ENCODE data around the gene BICD2.
"Not testable (repeated sequence)": the region's sequence is repeated elsewhere in the genome, so short reads cannot be mapped to it uniquely, and the experiment has no call there.

Gene BICD2

DNA sequence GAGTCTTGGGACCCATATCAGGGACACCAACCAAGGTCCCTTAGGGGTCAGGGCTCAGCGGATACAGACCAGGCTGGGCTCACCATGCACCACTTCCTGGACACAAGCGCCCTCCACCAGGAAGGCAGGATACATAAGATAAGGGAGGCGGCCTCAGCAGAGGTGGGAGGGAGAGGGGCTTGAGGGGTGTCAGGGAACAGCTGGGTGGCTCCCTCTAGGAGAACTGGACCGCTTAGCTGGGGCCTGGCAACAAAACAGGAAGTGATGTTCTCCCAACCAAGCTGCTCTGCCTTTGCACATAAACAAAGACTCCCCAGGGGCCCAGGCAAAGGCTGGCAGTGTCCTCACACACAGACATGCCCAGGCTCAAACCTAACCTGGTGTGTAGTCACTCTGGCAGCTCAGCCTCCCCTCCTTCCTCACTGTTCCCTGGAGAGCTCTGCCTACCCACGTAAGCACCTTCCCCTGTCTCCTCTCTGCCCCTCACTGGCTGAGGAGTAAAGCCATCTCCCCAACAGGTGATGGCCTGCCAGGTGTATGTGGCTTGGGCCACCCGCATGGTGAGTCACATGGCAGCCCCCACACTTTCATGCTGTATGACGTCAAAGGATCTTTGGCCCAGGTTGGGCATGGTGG, 5.8 kb upstream of the BICD2 start:
- no peak for DNase-seq (ENCODE audit: low spot score)

DNA sequence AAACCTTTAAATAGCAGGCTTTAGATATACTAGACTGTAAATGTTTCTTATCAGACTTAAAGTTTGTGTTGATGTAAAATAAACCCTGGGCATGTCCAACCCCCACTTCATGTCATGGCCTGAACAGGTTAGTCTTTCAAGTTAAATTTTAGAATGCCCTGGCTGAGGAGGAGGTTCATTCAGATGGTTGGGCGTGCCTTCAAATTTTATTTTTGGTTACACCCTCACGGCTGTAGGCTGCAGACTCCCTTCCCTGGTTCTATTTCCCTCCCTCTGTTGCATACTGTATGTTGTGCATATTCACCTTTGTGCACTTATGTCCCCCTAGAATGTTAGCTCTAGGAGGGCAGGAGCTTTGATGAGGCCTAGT, 5.3 kb upstream of the BICD2 start:
- no peak for DNase-seq (ENCODE audit: low spot score)

DNA sequence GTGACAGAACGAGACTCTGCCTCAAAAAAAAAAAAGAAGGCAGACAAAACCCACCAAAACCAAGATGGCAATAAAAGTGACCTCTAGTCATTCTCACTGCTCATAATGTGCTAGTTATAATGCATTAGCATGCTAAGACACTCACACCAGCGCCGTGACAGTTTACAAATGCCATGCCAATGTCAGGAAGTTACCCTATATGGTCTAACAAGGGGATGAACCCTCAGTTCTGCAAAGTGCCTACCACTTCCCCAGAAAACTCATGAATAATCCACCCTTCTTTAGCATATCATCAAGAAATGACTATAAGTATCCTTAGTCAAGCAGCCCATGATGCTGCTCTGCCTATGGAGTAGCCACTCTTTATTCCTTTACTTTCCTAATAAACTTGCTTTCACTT, 4.7 kb upstream of the BICD2 start:
- no peak for DNase-seq (ENCODE audit: low spot score)

DNA sequence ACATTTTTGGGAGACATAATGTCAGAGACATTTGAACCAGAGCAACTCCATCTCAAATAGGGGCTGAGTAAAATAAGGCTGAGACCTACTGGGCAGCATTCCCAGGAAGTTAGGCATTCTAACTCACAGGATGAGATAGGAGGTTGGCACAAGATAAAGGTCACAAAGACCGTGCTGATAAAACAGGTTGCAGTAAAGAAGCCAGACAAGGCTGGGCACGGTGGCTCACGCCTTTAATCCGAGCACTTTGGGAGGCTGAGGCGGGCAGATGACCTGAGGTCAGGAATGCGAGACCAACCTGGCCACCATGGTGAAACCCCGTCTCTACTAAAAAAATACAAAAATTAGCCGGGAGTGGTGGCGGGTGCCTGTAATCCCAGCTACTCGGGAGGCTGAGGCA, 4.2 kb upstream of the BICD2 start:
- DNase-seq (ENCODE audit: low spot score) = not testable (repeated sequence)

DNA sequence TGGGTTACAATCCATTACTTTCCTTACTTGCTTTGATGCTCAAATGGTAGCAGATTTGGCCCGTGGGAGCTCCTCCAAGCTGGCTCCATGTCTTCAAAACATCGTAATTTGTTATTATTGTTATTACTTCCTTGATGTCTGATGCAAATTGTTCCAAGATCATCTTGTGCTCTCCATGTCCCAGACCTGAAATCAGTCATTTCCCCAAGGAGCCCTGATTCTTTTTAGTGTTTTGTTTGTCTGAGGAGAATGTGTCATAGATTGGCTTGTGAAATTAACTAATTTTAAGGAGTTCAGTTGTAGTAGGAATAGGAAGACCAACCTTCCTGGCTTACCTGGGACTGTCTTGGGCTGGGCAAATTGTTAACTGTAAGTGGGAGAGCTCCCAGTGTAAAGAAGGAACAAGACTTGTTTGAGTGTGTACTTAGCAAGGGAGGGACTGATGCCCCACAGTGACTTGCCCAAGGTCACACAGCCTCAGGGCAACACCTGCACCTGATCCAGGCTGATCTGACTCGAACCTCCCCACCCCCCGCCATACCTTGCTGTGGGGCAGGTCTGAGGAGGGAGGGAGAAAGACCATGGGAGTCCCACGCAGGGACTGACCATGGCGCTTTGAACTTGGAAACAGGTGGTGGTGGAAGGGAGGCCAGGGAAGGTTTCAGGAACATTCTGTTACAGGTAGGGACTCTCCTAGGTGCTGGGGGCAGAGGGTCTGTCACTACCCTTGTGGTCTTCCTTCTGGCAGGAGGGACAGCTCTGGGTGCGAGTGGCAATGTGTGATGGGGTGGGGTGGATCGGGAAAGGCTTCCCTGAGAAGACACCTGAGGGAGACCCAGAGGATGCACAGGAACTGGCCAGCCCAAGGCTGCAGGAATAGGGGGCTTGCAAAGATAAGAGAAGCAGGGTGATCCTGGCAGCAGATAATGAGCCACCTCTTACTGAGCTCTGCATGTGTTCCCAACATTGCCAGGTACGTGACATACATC, 2.7 kb upstream of the BICD2 start:
- no peak for DNase-seq (ENCODE audit: low spot score)

GRCh38 chr9:92764988-92765936, 629 bp upstream of the BICD2 start:
- DNase-seq (ENCODE audit: low spot score) = peak; percentile 98

DNA sequence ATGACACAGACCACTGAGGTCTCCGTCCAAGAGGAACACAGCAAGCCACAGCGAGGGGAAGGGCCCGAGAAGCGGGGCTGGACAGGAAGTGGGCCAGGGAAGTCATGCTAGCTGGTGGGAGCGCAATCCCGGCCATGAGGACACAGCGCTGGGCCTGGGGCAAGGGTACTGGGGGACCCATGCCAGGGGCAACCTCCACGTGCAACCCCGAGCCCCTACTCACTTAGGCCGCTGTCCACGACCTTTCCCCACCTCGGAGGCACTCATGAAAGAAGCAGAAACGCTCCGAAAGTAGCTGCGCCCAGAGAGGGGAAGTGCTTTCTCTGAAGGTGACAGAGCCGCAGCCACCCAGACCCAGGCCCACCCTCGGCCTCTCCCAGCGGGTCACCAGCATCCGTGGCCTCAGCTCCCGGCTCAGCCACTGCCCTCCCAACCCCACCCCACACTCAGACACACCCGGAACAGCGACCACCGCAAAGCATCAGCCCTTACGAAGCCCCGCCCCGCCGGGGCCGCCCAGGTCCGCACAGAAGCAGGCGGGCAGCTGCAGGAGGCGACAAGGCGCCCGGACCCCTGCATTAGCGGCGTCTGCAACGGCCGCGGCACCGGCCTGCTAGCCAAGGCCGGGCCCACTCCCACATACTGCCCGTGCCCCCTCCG, 782 bp downstream of the BICD2 start:
- DNase-seq (ENCODE audit: low spot score) = no peak

GRCh38 chr9:92762781-92763708, 1.6 kb downstream of the BICD2 start:
- DNase-seq (ENCODE audit: low spot score) = no peak

GRCh38 chr9:92762196-92762595, 2.4 kb downstream of the BICD2 start:
- no peak for DNase-seq (ENCODE audit: low spot score)

DNA sequence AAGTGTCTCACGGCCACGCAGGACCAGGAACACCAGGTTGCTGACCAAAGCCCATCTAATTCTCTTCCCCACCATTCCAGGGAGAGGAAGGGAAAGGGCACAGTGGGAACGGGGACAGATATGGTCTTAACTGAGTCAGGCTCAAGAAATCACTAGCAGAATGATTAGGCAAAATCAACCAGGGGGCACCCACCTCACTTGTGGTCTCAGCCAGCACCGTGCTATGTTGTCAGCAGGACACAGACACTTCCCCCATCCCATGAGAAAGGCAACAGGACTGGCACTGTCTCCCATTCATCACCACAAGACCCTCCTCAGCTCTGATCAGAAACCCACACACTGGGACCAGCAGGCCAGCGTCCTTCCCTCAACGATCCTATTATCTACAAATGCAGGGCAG, 2.9 kb downstream of the BICD2 start:
- no peak for DNase-seq (ENCODE audit: low spot score)

- DNase-seq (ENCODE audit: low spot score) = peak; percentile 41
These were observed 4.1 kb downstream of the BICD2 start for GRCh38 chr9:92760494-92760893.

DNA sequence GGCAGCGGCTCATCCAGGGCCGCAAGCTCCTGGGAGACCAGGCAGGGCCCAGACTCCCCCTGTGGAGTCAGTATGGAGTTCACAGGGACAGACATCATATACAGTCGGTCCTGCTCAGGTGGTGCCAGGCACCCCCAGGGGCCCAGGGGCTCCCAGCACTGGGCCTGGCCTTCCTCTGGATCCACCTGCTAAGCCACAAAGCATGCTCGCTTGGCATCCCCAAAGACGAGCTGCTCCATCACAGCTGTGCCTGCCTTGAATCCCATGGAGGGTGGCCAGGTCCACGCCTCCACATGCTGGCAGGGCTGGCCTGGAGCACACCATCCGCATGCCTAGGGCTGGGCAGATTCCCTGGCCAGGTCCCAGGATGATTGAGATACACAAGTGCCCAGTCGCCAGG, 4.6 kb downstream of the BICD2 start:
- peak; percentile 87 for DNase-seq (ENCODE audit: low spot score)

DNA sequence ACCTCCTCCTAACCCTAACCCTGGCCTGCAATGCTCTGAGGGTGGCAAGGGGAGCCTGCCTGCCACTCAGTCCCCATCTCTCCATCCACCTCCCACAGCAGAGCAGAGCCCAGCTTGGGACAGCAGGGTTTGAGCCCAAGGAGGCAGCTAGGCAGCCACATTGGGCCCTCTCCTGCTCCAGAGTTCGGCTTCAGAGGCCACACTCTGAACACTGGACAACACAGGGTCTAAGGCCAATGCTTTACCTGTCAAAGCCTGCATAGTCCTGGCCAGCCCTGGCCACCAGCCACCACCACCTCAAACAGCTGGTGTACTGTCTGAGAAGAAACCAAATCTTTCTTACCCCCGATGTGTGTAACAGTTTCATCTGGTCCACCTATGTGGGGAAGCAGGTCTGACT, 5.2 kb downstream of the BICD2 start:
- DNase-seq (ENCODE audit: low spot score) = no peak

GRCh38 chr9:92756792-92757191, 7.8 kb downstream of the BICD2 start:
- no peak for DNase-seq (ENCODE audit: low spot score)

GRCh38 chr9:92754091-92754745, 10.4 kb downstream of the BICD2 start:
- DNase-seq (ENCODE audit: low spot score) = no peak

- no peak for DNase-seq (ENCODE audit: low spot score)
These were observed 11.7 kb downstream of the BICD2 start for GRCh38 chr9:92752812-92753404.

DNA sequence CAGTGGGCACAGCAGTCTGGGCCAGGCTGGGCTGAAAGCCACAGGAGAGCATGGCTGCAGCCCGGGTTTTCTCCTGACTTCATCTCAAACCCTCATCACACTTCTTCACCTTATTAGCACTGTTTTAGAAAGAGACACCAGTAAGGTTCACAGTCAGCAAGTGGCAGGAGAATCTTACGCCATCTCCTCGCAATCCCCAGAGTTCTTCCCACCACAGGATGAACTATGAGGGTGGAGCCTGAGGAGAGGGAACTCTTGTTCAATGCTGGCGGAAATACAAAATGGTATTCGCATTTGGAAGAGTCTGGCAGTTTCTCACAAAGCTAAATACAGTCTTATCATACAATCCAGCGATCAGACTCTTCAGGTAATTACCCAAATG, 14.7 kb downstream of the BICD2 start:
- DNase-seq (ENCODE audit: low spot score) = no peak

DNA sequence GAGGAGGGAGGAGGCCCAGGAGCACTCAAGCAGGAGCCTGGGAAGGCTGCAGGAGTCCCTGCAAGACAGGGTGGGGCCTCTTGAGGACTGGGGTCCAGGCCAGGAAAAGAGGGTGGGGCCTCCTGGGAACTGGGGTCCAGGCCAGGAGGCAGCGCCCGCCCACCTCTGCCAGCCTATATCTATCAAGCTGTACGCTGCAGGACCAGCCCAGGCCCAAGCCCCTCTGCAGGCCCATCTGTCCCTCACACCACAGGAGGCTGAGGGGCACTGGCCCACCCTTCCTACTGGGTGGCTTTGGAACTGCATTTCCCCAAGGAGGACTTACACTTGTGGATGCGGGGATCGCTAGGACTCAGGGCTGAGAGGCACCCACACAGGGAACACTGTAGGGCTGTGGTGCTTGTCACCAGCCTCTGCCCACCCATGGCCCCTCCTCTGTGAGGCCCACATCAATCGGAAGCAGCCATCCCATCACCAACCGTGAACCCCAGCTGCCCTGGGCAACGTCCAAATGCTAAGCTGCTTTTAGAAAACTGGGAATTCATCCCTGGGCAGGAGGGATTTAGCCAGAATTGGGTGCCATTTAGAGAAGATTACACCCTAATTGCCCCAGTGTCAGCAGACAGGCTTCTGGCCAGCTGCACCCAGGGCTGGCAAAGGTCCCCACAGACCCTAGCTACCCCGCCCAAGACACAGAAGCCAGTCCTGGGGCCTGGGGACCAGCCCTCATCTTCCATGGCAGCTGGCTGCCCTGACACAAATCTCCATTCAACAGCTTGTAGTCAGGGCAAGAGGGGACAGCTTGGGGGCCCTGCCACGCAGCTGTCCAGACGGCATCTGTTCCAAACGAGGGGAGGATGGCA, 15.3 kb downstream of the BICD2 start:
- no peak for DNase-seq (ENCODE audit: low spot score)

DNA sequence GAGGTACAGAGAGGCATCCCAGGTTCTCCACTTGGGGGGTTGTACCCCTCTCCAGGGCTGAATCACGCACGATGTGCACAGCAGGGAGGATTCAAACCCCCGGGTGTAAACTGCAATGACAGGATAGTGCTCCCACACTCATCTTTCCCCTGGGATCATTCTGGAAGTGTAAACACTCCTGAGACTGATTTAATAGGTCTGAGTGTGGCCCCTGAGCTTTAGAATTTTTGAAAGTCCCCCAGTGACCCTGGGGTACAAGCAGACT, 16.5 kb downstream of the BICD2 start:
- no peak for DNase-seq (ENCODE audit: low spot score)
